H9 (cell line): ENCODE measurements around the gene DUSP6. TPM values are rescaled to one million over a fixed set of nuclear protein-coding genes. Genes with fewer than 3 reads are reported as not detected.

Source experiments
- DNase-seq: peaks from one replicate; pipeline ENCODE4 v3.0.0-alpha.2; 2017
- H2AFZ ChIP-seq: one replicate; pipeline ENCODE4 v1.6.1; 2013; ENCODE audit warnings: mild to moderate bottlenecking, low read length, control low read depth, moderate library complexity
- H2AK5ac ChIP-seq: 2 replicates; pipeline ENCODE4 v1.6.1; 2013; ENCODE audit warnings: low read length, control low read depth, mixed read lengths; ENCODE audit not compliant: insufficient read length
- H2BK120ac ChIP-seq: one replicate; pipeline ENCODE4 v1.6.1; 2013; ENCODE audit warnings: low read depth, mild to moderate bottlenecking, low read length, control low read depth, inconsistent platforms; ENCODE audit not compliant: poor library complexity, severe bottlenecking
- H2BK12ac ChIP-seq: 2 replicates; pipeline ENCODE4 v1.6.1; 2013; ENCODE audit warnings: low read length, control low read depth, mixed read lengths, low read depth; ENCODE audit not compliant: insufficient read length
- H2BK15ac ChIP-seq: 2 replicates; pipeline ENCODE4 v1.6.1; 2013; ENCODE audit warnings: low read depth, low read length, control low read depth
- H2BK20ac ChIP-seq: one replicate; pipeline ENCODE4 v1.6.1; 2013; ENCODE audit warnings: low read depth, mild to moderate bottlenecking, low read length, control low read depth, inconsistent platforms; ENCODE audit not compliant: poor library complexity, severe bottlenecking
- H2BK5ac ChIP-seq: 2 replicates; pipeline ENCODE4 v1.6.1; 2013; ENCODE audit warnings: low read length, control low read depth, mixed read lengths; ENCODE audit not compliant: insufficient read length
- H3K14ac ChIP-seq: 2 replicates; pipeline ENCODE4 v1.6.1; 2013; ENCODE audit warnings: low read length, control low read depth; ENCODE audit not compliant: insufficient read depth
- H3K18ac ChIP-seq: 2 replicates; pipeline ENCODE4 v1.6.1; 2013; ENCODE audit warnings: low read depth, mild to moderate bottlenecking, mixed read lengths, low read length, control low read depth; ENCODE audit not compliant: insufficient read length
- H3K23ac ChIP-seq: 2 replicates; pipeline ENCODE4 v1.6.1; 2013; ENCODE audit warnings: low read length, control low read depth, mixed read lengths, low read depth; ENCODE audit not compliant: insufficient read length
- H3K23me2 ChIP-seq: 2 replicates; pipeline ENCODE4 v1.6.1; 2013; ENCODE audit warnings: low read depth, mild to moderate bottlenecking, mixed read lengths, low read length, control low read depth; ENCODE audit not compliant: insufficient read length, poor library complexity, severe bottlenecking
- H3K27ac ChIP-seq: 2 replicates; pipeline ENCODE4 v1.5.1; 2013; ENCODE audit warnings: low read length, control low read depth, mixed read lengths, low read depth; ENCODE audit not compliant: insufficient read length
- H3K27me3 ChIP-seq: 2 replicates; pipeline ENCODE4 v1.6.1; 2013; ENCODE audit warnings: low read length, control low read depth, inconsistent platforms; ENCODE audit not compliant: insufficient read depth
- H3K4ac ChIP-seq: 2 replicates; pipeline ENCODE4 v1.6.1; 2013; ENCODE audit warnings: low read depth, mild to moderate bottlenecking, control low read depth, inconsistent platforms, low read length, moderate library complexity
- H3K4me1 ChIP-seq: 2 replicates; pipeline ENCODE4 v1.6.1; 2013; ENCODE audit warnings: low read length, control low read depth, inconsistent platforms; ENCODE audit not compliant: insufficient read depth
- H3K4me2 ChIP-seq: 2 replicates; pipeline ENCODE4 v1.6.1; 2013; ENCODE audit warnings: low read length, control low read depth, mixed read lengths; ENCODE audit not compliant: insufficient read length, insufficient read depth
- H3K56ac ChIP-seq: 2 replicates; pipeline ENCODE4 v1.6.1; 2013; ENCODE audit warnings: low read depth, mild to moderate bottlenecking, mixed read lengths, low read length, control low read depth; ENCODE audit not compliant: insufficient read length
- H3K79me1 ChIP-seq: 2 replicates; pipeline ENCODE4 v1.6.1; 2013; ENCODE audit warnings: low read depth, mild to moderate bottlenecking, moderate library complexity, low read length, control low read depth, inconsistent platforms; ENCODE audit not compliant: insufficient read depth, poor library complexity, severe bottlenecking
- H3K79me2 ChIP-seq: 2 replicates; pipeline ENCODE4 v1.6.1; 2013; ENCODE audit warnings: low read length, control low read depth, inconsistent platforms; ENCODE audit not compliant: insufficient read depth
- H3K9ac ChIP-seq: 2 replicates; pipeline ENCODE4 v1.6.1; 2013; ENCODE audit warnings: low read length, control low read depth, mixed read lengths; ENCODE audit not compliant: insufficient read length; ENCODE audit errors: extremely low read depth
- H3K9me3 ChIP-seq: one replicate; pipeline ENCODE4 v1.6.1; 2013; ENCODE audit warnings: low read depth, low read length, inconsistent platforms; ENCODE audit not compliant: control insufficient read depth
- H3T11ph ChIP-seq: one replicate; pipeline ENCODE4 v1.6.1; 2013; ENCODE audit warnings: mild to moderate bottlenecking, low read length, control low read depth, inconsistent platforms
- H4K20me1 ChIP-seq: one replicate; pipeline ENCODE4 v1.6.1; 2013; ENCODE audit not compliant: control insufficient read depth, insufficient read length, insufficient read depth
- H4K5ac ChIP-seq: 2 replicates; pipeline ENCODE4 v1.6.1; 2013; ENCODE audit warnings: low read depth, mild to moderate bottlenecking, mixed read lengths, low read length, control low read depth; ENCODE audit not compliant: insufficient read length
- H4K8ac ChIP-seq: replicated peaks from 2 replicates; pipeline ENCODE4 v1.6.1; 2013; ENCODE audit warnings: low read length, control low read depth, mixed read lengths, low read depth; ENCODE audit not compliant: insufficient read length
- H4K91ac ChIP-seq: 2 replicates; pipeline ENCODE4 v1.6.1; 2013; ENCODE audit warnings: low read depth, mild to moderate bottlenecking, moderate library complexity, mixed read lengths, low read length, control low read depth; ENCODE audit not compliant: insufficient read length
- H3K27ac Mint-ChIP-seq, 3 experiments: 2 replicates in 2 of 3; 3 replicates in 1 of 3; pipeline ENCODE4 v1.8.0; 2020 to 2021; ENCODE audit warnings: mixed read lengths in 3 of 3, mild to moderate bottlenecking in 1 of 3, moderate library complexity in 1 of 3
- H3K27me3 Mint-ChIP-seq: 2 replicates; pipeline ENCODE4 v1.8.0; 2021; ENCODE audit warnings: low read depth, mild to moderate bottlenecking, moderate library complexity, mixed read lengths
- H3K36me3 Mint-ChIP-seq, 3 experiments: 2 replicates in 2 of 3; 3 replicates in 1 of 3; pipeline ENCODE4 v1.8.0; 2020 to 2021; ENCODE audit warnings: low read depth in 3 of 3, mixed read lengths in 3 of 3; ENCODE audit not compliant: insufficient read depth in 1 of 3
- H3K4me1 Mint-ChIP-seq, 2 experiments: 2 replicates each; pipeline ENCODE4 v1.8.0; 2020; ENCODE audit warnings: mixed read lengths in 2 of 2
- H3K4me3 Mint-ChIP-seq, 2 experiments: 2 replicates in 1 of 2; 3 replicates in 1 of 2; pipeline ENCODE4 v1.8.0; 2020 to 2021; ENCODE audit warnings: mild to moderate bottlenecking in 2 of 2, mixed read lengths in 2 of 2, moderate library complexity in 1 of 2
- H3K9me3 Mint-ChIP-seq, 2 experiments: 2 replicates in 1 of 2; 3 replicates in 1 of 2; pipeline ENCODE4 v1.8.0; 2020; ENCODE audit warnings: mild to moderate bottlenecking in 2 of 2, mixed read lengths in 2 of 2, moderate library complexity in 1 of 2
- CTCF ChIP-seq: fragments of 200-600 bp; sonication (generic); conservative IDR thresholded peaks from 3 replicates; pipeline ENCODE4 v1.8.0; 2021; ENCODE audit warnings: antibody characterized with exemption, mild to moderate bottlenecking
- WGBS: extraction: QIAGEN DNeasy Blood & Tissue Kit; methylation state at CpG from one replicate; pipeline ENCODE4 v1.1.7; 2013; ENCODE audit warnings: missing lambda C conversion rate, low lambda C conversion rate, mixed read lengths; ENCODE audit not compliant: insufficient read length; ENCODE audit errors: extremely low coverage; 5-methylcytosine and 5-hydroxymethylcytosine counted together
- total RNA-seq: library from RNA; stranded (reverse); gene quantifications from 2 replicates; pipeline ENCODE4 v1.2.1, GENCODE V29; 2021

Gene DUSP6
- total RNA-seq, 1 experiment from 2014 or later = 35.3 TPM

- Histone ChIP-seq H4K5ac (no peak overlapping the region), H4K91ac (no peak overlapping the region), H2BK120ac (no peak overlapping the region), H3K23ac (no peak overlapping the region), H3K14ac (no peak overlapping the region; the same call in 1 of the 2 replicates), H4K8ac (no peak overlapping the region), H3K79me1 (no peaks in the 10 kb centered on the region), H3K27ac (no peak overlapping the region), H3K4me2 (no peak overlapping the region), H3K9me3 (no peaks in the 10 kb centered on the region), H2BK20ac (no peak overlapping the region), H4K20me1 (no peaks in the 10 kb centered on the region), H2AK5ac (no peak overlapping the region), H3K4me1 (peaks cover 11% of the 10 kb centered on the region; the same call in 1 of the 2 replicates), H3K27me3 (no peaks in the 10 kb centered on the region), H2BK15ac (no peak overlapping the region), H2AFZ (no peak overlapping the region), H2BK12ac (no peak overlapping the region), H3K4ac (no peak overlapping the region), H2BK5ac (no peak overlapping the region), H3K23me2 (no peaks in the 10 kb centered on the region), H3T11ph (no peak overlapping the region), H3K18ac (no peak overlapping the region), H3K56ac (no peak overlapping the region), H3K79me2 (no peaks in the 10 kb centered on the region), H3K9ac (no peak overlapping the region)
- peak overlapping the region; percentile 53 to 79 (median 62) for H3K27ac Mint-ChIP-seq
- TF ChIP-seq CTCF = no peak
- WGBS = no CpG with 5 or more reads among the region's 8 CpGs
- peaks cover 29 to 31% of the 10 kb centered on the region in 2 experiments for H3K4me1 Mint-ChIP-seq
- no peak overlapping the region for H3K4me3 Mint-ChIP-seq
- no peaks in the 10 kb centered on the region for H3K9me3 Mint-ChIP-seq
- peak; percentile 73 for DNase-seq
- H3K27me3 Mint-ChIP-seq = no peaks in the 10 kb centered on the region
- no peaks in the 10 kb centered on the region; a peak in 1 of 7 replicates for H3K36me3 Mint-ChIP-seq
These were observed 31.9 kb upstream of the DUSP6 start for GRCh38 chr12:89384050-89384758.
